ENCODE data around the gene GNAS-AS1.
A peak's percentile ranks its signal among the peaks of the same experiment; 100 is the strongest.

The GNAS-AS1 gene

DNA sequence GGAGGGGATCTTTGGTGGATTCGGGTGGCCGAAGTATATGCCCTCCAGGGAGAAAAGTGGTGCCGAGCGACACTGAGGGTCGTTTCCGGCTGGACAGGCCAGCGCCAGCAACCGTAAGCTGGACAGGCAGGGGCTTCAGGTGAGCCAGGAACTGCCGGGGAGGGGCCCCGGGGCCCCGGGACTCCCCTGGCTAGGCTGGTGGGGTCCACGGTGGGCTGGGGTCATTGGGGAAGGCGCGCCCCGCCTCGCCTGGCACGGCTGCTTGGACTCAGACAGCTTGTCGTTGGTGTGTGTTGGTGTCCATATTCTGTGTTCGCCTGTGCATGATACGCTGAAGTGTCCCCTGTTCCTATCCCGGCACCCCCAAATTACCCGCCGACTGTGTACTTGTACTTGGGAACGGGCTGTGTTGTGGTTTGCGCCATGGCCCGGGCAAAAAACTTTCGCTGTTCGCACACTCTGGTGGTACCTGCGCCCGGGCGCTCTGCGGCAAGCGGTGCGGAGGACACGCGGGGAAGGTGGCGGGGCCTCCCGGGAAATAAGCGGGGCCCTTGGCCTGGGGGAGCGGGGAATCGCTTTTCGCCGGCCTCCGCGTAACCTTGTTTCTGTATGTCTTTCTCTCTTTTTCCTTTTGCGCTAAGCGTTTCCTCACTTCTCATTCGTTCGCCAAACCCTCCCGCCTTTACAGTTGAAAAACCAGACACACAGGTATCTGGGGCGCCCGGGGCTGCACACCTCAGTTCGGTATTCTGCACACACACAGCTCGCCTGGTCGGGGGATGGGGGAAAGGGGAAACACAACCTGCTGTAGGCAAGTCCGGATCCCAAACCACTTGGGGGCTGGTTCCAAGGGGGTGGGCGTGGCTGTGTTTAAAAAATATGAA lies 5.0 kb upstream of the GNAS-AS1 start:
- DNase-seq (ENCODE audit: low read depth) = no peak

DNA sequence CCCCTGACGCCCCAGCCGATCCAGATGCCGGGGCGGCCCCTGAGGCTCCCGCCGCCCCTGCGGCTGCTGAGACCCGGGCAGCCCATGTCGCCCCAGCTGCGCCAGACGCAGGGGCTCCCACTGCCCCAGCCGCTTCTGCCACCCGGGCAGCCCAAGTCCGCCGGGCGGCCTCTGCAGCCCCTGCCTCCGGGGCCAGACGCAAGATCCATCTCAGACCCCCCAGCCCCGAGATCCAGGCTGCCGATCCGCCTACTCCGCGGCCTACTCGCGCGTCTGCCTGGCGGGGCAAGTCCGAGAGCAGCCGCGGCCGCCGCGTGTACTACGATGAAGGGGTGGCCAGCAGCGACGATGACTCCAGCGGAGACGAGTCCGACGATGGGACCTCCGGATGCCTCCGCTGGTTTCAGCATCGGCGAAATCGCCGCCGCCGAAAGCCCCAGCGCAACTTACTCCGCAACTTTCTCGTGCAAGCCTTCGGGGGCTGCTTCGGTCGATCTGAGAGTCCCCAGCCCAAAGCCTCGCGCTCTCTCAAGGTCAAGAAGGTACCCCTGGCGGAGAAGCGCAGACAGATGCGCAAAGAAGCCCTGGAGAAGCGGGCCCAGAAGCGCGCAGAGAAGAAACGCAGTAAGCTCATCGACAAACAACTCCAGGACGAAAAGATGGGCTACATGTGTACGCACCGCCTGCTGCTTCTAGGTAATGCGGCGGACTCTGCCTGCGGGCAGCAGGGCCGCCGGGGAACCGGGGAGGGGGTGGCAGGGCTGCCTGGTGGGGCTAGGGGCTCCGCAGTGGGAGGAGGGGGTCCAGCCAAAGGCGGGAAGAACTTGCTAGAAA lies 4.2 kb upstream of the GNAS-AS1 start:
- no peak for DNase-seq (ENCODE audit: low read depth)

GRCh38 chr20:58853976-58854637 lies 3.4 kb upstream of the GNAS-AS1 start:
- no peak for DNase-seq (ENCODE audit: low read depth)

DNA sequence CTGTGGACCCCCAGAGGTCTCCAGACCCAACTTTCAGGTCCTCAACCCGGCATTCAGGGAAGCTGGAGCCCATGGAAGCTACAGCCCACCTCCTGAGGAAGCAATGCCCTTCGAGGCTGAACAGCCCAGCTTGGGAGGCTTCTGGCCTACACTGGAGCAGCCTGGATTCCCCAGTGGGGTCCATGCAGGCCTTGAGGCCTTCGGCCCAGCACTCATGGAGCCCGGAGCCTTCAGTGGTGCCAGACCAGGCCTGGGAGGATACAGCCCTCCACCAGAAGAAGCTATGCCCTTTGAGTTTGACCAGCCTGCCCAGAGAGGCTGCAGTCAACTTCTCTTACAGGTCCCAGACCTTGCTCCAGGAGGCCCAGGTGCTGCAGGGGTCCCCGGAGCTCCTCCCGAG lies 2.8 kb upstream of the GNAS-AS1 start:
- DNase-seq (ENCODE audit: low read depth) = no peak

GRCh38 chr20:58852543-58853271 lies 2.0 kb upstream of the GNAS-AS1 start, which contains the start of gene GNAS:
TSS of gene GNAS (plus strand) at chr20:58852716.
- peak; percentile 49 for DNase-seq (ENCODE audit: low read depth)

DNA sequence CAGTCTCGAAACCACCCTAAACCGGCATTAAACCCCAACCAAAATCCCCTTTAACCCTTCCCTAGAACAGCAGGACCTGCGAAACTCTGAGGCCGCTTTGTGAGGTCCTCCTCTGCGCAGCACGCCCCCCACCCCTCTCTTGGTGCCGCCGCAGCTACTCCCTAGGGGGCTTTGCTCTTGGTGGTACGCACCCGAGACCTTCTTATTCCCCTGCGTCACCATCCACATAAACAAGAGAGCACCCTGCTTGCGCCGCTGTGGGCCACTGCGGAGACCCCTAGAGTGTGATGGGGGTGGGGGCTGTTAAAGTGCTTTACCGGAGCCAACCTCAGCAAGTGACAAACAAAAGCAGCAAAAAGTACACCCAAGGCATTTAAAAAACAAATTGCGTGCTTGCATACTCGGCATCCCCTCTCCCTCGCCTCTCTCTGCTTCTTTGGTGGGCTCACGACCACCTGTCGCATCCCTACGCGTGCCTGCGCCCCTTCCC lies 1.3 kb upstream of the GNAS-AS1 start:
- DNase-seq (ENCODE audit: low read depth) = no peak

GRCh38 chr20:58851221-58851968 lies 693 bp upstream of the GNAS-AS1 start:
- DNase-seq (ENCODE audit: low read depth) = no peak

DNA sequence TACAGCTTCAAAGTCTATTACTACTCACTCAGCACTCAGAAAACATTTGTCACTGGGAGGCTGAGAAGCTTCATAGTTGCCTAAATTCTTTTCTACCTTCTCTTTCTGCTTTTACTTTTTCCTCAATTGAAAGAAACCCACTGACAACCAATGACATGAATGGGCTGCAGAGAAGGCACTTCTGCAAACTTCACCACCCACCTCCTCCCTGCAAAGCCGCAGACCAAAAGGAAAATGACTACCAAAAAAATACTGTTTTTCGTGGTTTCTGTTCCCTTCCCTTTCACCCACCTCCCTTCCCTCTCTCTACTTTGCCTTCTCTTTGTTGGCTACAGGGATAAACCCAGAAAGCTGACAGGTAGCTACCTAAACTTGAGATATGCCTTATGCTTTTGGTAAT lies 3.2 kb downstream of the GNAS-AS1 start:
- no peak for DNase-seq (ENCODE audit: low read depth)

GRCh38 chr20:58845706-58846105 lies 5.0 kb downstream of the GNAS-AS1 start:
- DNase-seq (ENCODE audit: low read depth) = no peak

DNA sequence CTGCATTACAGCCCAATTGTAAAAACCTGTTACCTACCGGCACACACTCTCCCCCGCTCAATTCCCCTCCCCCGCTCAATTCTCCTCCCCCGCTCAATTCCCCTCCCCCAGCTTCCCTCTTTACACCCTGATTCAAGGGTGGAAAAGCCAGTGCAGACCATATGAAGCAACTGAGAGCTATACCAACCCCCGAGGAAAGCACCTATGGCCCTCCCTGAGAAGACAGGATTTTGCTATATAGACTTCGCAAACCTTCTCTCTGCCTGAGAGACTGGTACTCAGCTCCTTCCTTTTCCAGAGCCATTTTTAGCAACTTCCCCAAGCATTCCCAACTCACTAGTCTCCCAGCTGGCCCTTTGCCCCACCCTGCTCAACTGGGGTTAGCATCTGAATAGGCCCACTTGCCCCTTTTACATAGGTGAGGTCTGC lies 7.6 kb downstream of the GNAS-AS1 start:
- DNase-seq (ENCODE audit: low read depth) = no peak

GRCh38 chr20:58842276-58842675 lies 8.4 kb downstream of the GNAS-AS1 start:
- no peak for DNase-seq (ENCODE audit: low read depth)

DNA sequence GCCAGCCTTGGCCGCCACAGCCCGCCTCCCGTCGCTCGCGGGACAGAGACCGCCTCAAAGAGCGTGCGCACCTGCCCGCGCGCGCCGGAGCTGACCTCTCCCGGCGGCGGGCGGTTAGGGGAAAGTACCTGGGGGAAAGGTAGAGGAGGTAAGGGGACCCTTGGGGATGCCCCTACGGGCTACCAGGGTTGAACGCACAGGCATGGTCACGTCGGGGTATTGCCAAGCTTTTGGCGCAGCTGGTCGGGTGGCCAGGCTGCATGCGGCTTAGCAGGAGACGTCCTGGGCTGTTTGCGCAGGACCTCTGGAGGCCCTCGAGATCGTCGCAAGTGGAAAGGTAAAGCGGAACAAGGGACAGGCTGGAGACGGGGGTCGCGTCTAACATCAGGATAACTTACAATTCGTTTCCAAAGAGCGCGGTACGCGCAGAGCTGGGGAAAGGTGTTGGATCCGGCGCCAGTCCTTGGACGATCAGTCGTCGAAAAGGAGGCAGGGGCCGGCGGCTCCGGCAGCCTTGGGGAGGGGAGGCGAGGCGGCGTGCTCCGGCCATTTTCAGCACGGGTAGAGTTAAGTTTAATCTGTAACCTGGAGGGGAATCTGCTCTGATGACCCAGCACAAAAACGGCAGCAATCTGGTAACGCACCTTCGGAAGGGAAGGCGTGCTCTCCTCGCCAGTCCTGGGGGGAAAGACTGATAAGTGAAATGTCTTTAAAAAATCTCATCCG lies 9.0 kb downstream of the GNAS-AS1 start:
- DNase-seq (ENCODE audit: low read depth) = no peak

GRCh38 chr20:58840816-58841538 lies 9.7 kb downstream of the GNAS-AS1 start:
- no peak for DNase-seq (ENCODE audit: low read depth)

DNA sequence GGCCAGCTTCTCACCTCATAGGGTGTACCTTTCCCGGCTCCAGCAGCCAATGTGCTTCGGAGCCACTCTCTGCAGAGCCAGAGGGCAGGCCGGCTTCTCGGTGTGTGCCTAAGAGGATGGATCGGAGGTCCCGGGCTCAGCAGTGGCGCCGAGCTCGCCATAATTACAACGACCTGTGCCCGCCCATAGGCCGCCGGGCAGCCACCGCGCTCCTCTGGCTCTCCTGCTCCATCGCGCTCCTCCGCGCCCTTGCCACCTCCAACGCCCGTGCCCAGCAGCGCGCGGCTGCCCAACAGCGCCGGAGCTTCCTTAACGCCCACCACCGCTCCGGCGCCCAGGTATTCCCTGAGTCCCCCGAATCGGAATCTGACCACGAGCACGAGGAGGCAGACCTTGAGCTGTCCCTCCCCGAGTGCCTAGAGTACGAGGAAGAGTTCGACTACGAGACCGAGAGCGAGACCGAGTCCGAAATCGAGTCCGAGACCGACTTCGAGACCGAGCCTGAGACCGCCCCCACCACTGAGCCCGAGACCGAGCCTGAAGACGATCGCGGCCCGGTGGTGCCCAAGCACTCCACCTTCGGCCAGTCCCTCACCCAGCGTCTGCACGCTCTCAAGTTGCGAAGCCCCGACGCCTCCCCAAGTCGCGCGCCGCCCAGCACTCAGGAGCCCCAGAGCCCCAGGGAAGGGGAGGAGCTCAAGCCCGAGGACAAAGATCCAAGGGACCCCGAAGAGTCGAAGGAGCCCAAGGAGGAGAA lies 10.5 kb downstream of the GNAS-AS1 start:
- no peak for DNase-seq (ENCODE audit: low read depth)

GRCh38 chr20:58839474-58839874 lies 11.2 kb downstream of the GNAS-AS1 start:
- DNase-seq (ENCODE audit: low read depth) = peak; percentile 29

- DNase-seq (ENCODE audit: low read depth) = no peak
These were observed 12.5 kb downstream of the GNAS-AS1 start for GRCh38 chr20:58838174-58838573.

DNA sequence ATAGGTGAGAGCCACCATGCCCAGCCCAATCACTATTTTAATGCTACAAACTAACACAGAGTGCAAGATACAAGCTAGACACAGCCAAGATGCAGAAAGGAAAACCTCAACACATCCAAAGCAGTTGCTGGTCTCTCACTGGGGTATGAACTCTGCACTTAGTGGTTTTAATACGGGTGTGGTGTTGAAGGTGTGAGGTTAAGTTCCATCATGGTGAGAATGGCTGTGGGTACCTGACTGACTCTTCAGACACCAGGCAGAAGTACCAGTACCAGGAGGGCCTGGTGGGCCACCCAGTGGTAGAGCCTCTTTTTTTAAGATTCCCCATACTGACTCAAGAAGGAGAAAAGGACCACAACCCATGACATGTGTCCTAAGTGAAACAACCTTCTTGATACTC lies 13.0 kb downstream of the GNAS-AS1 start:
- DNase-seq (ENCODE audit: low read depth) = no peak

DNA sequence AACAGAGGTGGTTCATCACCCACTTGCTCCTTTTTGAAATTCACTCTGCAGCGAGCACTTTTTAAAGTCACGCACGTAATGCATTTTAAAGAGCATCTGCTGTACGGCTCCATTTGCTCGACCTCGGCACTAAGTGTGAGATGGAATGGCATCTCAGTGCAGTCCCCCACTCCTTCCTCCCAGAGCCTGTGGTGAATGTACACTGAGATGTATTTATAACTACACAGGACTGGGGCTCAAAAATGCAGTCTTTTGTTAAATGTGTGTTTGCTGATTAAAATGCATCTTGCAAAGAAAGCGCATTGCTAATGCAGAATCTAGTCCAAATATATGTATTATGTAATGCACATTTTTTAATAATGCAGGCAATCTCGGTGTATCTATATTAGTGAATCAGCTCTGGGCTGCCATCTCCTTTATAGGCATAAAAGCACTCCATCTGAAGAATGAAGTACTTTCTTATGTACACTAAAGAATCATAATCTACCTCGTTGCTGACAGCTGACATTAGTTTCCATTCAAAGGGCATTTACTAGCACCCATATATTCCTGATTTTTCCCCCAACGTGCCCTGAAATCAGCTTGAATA lies 14.0 kb downstream of the GNAS-AS1 start:
- no peak for DNase-seq (ENCODE audit: low read depth)
